Activated CD4-positive, alpha-beta T cell treated with anti-CD3 and anti-CD28 coated beads for 24 hours (primary cell): ENCODE data around the gene CRAMP1.

Source experiments
- DNase-seq, 2 donors: peaks; one replicate each; pipeline ENCODE4 v3.0.0-alpha.2; 2020; ENCODE audit warnings: low read depth in 2 of 2

CRAMP1 gene

GRCh38 chr16:1635070-1635469 is 22.9 kb downstream of the CRAMP1 start:
- DNase-seq: no peak

DNA sequence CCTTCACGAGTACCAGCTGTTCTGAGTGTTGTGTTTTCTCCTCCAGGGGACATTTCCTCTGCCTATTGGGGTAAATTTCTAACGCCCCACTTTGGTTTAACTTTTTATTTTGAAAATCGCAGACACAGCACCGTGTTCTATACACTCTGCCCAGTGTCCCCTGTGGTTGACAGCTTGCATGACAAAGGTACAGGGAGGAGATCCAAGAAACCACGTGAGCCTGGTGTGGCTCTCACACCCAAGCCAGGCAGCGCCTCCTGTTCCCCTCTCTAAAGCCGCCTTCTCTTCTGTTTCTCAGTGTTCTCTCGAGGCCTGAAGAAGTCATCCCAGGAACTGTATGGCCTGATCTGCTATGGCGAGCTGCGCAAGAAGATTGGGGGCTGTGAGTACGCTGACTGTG is 25.4 kb downstream of the CRAMP1 start:
- DNase-seq: no peak

GRCh38 chr16:1638757-1639156 is 26.6 kb downstream of the CRAMP1 start:
- no peak for DNase-seq

- no peak for DNase-seq
Observed at GRCh38 chr16:1639282-1639681, 27.1 kb downstream of the CRAMP1 start.

DNA sequence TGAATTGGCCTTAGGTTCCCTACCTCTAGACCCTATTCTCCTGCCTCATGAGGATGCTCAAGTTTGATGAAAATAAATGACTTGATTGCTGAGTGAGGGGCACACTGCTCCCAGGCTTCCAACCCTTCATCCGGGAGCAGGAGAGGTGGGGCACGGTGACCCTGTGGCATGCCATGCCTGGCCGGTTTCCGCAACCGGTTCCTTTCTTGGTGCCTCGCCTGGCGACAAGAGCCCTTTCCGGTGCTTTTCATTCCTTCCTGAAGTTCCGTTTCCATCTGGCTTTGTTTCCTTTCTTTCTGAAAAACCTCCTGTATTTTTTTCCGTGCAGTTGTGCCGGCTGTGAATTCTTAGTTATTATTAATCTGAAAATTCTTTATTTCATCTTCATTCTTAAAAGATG is 27.7 kb downstream of the CRAMP1 start:
- DNase-seq: no peak

GRCh38 chr16:1640261-1640941 is 28.2 kb downstream of the CRAMP1 start:
- no peak for DNase-seq

DNA sequence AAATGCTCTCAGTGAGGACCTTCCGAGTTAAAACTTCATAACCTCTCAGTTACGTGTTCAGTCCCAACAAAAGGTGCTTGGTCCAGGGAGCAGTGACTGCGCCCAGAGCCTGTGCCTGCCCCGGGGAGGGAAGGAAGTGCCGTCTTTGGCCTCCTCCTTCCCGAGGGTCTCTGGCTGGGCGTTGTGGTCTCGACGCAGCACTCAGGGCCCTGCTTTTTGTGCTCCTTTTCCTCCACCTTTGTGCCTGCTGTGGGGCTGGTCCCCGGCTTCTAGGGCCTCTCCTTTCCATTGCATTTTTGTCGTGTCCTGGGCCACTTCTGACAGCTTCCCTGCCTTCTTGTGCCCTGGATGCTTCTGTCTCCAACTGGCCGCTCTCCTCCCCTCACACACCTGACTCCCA is 29.1 kb downstream of the CRAMP1 start:
- DNase-seq: no peak

GRCh38 chr16:1642148-1642547 is 30.0 kb downstream of the CRAMP1 start:
- no peak for DNase-seq

DNA sequence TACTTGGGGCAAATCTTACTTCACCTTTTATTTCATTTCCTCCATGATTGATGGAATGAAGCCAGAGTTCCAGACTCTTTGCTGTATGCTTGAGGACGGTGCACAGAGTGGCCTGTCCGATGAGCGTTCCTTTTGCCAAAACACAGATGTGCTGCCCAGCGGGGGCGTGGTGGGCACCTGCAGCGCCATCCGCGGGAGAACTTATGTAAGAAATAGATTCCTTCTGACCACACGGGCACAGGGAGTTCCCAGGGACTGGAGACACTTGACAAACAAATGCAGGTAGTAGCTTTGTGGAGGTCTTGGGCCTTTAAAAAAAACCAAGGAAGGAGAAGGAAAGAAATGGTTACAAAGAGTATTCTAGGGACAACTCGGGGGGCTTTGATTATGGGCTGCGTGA is 30.6 kb downstream of the CRAMP1 start:
- DNase-seq: no peak

GRCh38 chr16:1643521-1643920 is 31.4 kb downstream of the CRAMP1 start:
- no peak for DNase-seq

DNA sequence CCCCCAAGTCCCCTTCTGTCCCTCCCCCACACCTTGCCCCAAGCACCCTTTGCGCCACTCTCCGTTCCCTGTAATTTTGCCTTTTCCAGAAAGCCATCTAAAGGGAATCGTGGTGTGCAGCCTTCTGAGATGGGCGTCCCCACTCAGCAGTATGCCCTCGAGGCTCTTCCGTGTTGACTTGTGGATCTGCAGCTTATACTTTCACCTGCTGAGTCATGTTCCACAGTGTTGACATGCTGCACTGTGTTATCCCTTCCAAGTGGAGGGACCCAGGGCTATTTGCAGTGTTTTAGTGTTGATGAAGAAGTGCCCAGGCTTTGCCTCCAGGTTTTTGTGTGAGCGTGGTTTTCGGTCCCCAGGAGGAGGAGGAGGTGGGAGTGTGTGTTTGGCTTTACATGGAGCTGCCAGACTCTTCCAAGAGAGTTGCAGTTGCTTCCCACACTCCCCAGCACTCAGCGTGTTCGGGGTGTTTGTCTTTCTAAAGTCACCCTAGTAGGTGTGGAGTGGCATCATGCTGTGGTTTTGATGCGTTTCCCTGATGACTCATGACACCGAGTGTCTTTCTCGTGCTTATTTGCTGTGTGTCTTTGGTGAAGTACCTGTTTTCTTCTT is 33.9 kb downstream of the CRAMP1 start:
- peak; percentile 15 to 21 for DNase-seq

DNA sequence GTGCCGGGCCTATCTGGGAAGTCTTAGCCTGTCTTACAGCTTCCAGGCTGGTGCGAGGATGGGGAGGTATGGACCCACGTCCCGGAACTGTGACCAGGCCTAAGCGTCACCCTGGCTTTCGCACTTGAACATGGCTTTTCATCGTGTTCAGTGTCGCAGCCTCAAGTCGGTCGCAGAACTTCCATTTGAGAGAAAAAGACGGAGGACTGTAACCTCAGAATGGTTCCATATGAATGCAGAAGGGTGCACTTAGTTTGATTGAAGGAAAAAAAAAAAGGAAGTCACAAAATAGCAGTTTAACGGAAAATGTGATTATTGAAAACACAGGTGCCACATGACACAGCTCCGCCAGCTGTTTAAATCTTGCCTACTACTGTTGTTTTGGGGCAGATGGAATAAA is 35.7 kb downstream of the CRAMP1 start:
- no peak for DNase-seq

DNA sequence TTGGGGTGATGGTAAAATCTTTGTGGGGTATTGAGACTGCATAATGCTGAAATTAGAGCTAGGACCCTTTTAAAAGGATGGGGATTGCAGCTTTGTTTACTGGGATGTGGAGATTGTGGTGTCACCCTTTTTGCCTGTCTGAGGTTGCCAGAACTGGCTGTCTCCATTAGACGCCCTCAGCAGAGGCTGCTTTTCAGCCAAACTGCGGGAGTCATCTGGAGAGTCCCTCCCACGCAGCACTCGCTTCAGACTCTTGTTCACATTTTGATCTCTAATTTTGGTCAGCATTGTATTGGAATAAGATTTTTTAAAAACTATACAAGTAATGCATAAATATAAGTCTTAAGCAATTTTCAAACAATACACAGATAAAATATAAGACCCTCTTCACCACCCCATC is 38.0 kb downstream of the CRAMP1 start:
- no peak for DNase-seq

- no peak for DNase-seq
Observed at GRCh38 chr16:1651094-1651973, 39.2 kb downstream of the CRAMP1 start.

- DNase-seq: no peak
Observed at GRCh38 chr16:1651974-1652312, 39.8 kb downstream of the CRAMP1 start.

- no peak for DNase-seq
Observed at GRCh38 chr16:1653023-1653422, 40.9 kb downstream of the CRAMP1 start.

GRCh38 chr16:1654505-1655268 is 42.5 kb downstream of the CRAMP1 start:
- no peak for DNase-seq

- no peak for DNase-seq
Observed at GRCh38 chr16:1655269-1655807, 43.2 kb downstream of the CRAMP1 start.

DNA sequence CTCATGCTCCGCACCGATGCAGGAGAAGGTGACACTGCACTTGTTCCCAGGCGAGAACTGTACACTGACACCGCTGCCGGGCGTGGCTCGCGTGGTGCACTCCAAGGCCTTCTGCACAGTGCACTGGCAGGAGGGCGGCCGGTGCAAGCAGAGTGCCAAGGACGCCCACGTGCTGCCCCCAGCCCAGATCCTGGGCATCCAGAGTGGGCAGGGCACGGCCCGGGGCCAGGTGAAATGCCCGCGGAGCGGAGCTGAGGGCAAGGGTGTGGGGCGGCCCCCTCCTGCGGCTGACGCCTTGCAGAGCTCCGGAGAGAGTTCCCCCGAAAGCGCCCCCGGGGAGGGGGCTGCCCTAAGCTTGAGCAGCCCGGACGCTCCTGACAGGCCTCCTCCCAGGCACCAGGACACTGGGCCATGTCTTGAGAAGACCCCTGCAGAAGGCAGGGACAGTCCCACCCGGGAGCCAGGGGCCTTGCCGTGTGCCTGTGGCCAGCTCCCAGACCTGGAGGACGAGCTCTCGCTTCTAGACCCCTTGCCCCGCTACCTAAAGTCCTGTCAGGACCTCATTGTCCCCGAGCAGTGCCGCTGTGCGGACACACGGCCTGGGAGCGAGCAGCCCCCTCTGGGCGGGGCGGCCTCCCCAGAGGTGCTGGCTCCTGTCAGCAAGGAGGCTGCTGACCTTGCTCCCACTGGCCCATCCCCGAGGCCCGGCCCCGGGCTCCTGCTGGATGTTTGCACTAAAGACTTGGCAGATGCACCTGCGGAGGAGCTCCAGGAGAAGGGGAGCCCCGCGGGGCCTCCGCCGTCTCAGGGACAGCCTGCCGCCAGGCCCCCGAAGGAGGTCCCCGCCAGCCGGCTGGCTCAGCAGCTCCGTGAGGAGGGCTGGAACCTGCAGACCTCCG is 44.0 kb downstream of the CRAMP1 start:
- DNase-seq: no peak

GRCh38 chr16:1656808-1657617 is 44.9 kb downstream of the CRAMP1 start:
- no peak for DNase-seq
